ENCODE data around the gene MED7. TPM values are rescaled to one million over a fixed set of nuclear protein-coding genes. Genes with fewer than 3 reads are reported as not detected.

The MED7 gene
- total RNA-seq, 4 donors from 2014 or later: 7.0 to 9.4 (median 8.5) TPM

- TF ChIP-seq CTCF (IDR thresholded peaks at IDR 0.05 in 4 of 5, conservative IDR thresholded peaks at IDR 0.05 in 1 of 5) (no peak), POLR2A (IDR thresholded peaks at IDR 0.05) (no peak)
- in situ Hi-C loops (cut with MboI; ENCODE audit: low sequenced_read_pairs in 4 of 4) (no loop called here), intact Hi-C loops (cut with DNase I; ENCODE audit: low total_unique reads) (no loop called here)
- no peaks in the 10 kb centered on the region for H3K9me3 ChIP-seq
- ATAC-seq (no peak), DNase-seq (no peak)
- H3K27ac ChIP-seq: no peak overlapping the region
- no peak overlapping the region for H3K4me3 ChIP-seq
- no peaks in the 10 kb centered on the region for H3K36me3 ChIP-seq
- no peaks in the 10 kb centered on the region for H3K27me3 ChIP-seq
- no peaks in the 10 kb centered on the region for H3K4me1 ChIP-seq
Measured at GRCh38 chr5:157159209-157159751, 16.6 kb upstream of the MED7 start.

- no peaks in the 10 kb centered on the region for H3K9me3 ChIP-seq
- no peaks in the 10 kb centered on the region for H3K36me3 ChIP-seq
- no peak overlapping the region for H3K27ac ChIP-seq
- H3K27me3 ChIP-seq: no peaks in the 10 kb centered on the region
- no peak overlapping the region for H3K4me3 ChIP-seq
- no peak for DNase-seq
- intact Hi-C loops (cut with DNase I; ENCODE audit: low total_unique reads) (no loop called here), in situ Hi-C loops (cut with MboI; ENCODE audit: low sequenced_read_pairs in 4 of 4) (no loop called here)
- H3K4me1 ChIP-seq: no peaks in the 10 kb centered on the region
- no peak for ATAC-seq
- TF ChIP-seq POLR2A (IDR thresholded peaks at IDR 0.05): no peak
- TF ChIP-seq CTCF (IDR thresholded peaks at IDR 0.05 in 4 of 5, conservative IDR thresholded peaks at IDR 0.05 in 1 of 5): no peak
Measured at GRCh38 chr5:157157293-157157891, 14.7 kb upstream of the MED7 start.

GRCh38 chr5:157155297-157155696, 12.6 kb upstream of the MED7 start:
- intact Hi-C loops (cut with DNase I; ENCODE audit: low total_unique reads): no loop called here
- H3K27me3 ChIP-seq: no peaks in the 10 kb centered on the region
- in situ Hi-C loops (cut with MboI; ENCODE audit: low sequenced_read_pairs in 4 of 4): no loop called here
- no peaks in the 10 kb centered on the region for H3K36me3 ChIP-seq
- ATAC-seq: no peak
- H3K4me3 ChIP-seq: no peak overlapping the region
- TF ChIP-seq POLR2A (IDR thresholded peaks at IDR 0.05) (no peak), CTCF (IDR thresholded peaks at IDR 0.05 in 4 of 5, conservative IDR thresholded peaks at IDR 0.05 in 1 of 5) (no peak)
- H3K9me3 ChIP-seq: no peaks in the 10 kb centered on the region
- DNase-seq: no peak
- no peak overlapping the region for H3K27ac ChIP-seq
- no peaks in the 10 kb centered on the region for H3K4me1 ChIP-seq

GRCh38 chr5:157150995-157151394, 8.3 kb upstream of the MED7 start:
- DNase-seq (no peak), ATAC-seq (no peak)
- in situ Hi-C loops (cut with MboI; ENCODE audit: low sequenced_read_pairs in 4 of 4): no loop called here
- Histone ChIP-seq H3K27ac (no peak overlapping the region), H3K9me3 (no peaks in the 10 kb centered on the region), H3K36me3 (no peaks in the 10 kb centered on the region), H3K4me1 (no peaks in the 10 kb centered on the region), H3K4me3 (no peak overlapping the region), H3K27me3 (no peaks in the 10 kb centered on the region)
- intact Hi-C loops (cut with DNase I; ENCODE audit: low total_unique reads): no loop called here
- TF ChIP-seq POLR2A (IDR thresholded peaks at IDR 0.05) (no peak), CTCF (IDR thresholded peaks at IDR 0.05 in 4 of 5, conservative IDR thresholded peaks at IDR 0.05 in 1 of 5) (no peak)
